ENCODE data around the gene PSMC1. TPM values are rescaled to one million over a fixed set of nuclear protein-coding genes. Genes with fewer than 3 reads are reported as not detected.

The PSMC1 gene
- total and polyA plus RNA-seq, 2 experiments from 2014 or later, result 112 to 139 TPM

- Histone ChIP-seq H3K36me3 (ENCODE audit: insufficient read depth) (no peaks in the 10 kb centered on the region; the same call in 1 of the 2 replicates), H3K27me3 (ENCODE audit: insufficient read depth) (no peaks in the 10 kb centered on the region), H3K9me2 (ENCODE audit: insufficient read depth) (no peaks in the 10 kb centered on the region), H3K4me3 (no peak overlapping the region), H3F3A (replicated peaks; ENCODE audit: low read depth) (no peaks in the 10 kb centered on the region), H4K20me1 (replicated peaks; ENCODE audit: insufficient read depth) (0 out of 2 replicates have a peak, but pooled peaks cover 3% of the 10 kb centered on the region), H3K4me2 (no peak overlapping the region), H2AFZ (no peak overlapping the region), H3K4me1 (ENCODE audit: insufficient read depth) (no peaks in the 10 kb centered on the region), H3K79me2 (replicated peaks; ENCODE audit: insufficient read depth) (no peaks in the 10 kb centered on the region), H3K27ac (ENCODE audit: low read depth) (no peak overlapping the region)
- peaks cover 6% of the 10 kb centered on the region for H3K27me3 Mint-ChIP-seq (ENCODE audit: insufficient read depth, low read depth, poor library complexity)
- peaks cover 21% of the 10 kb centered on the region for H3K4me1 Mint-ChIP-seq
- peaks cover 47% of the 10 kb centered on the region for H3K36me3 Mint-ChIP-seq (ENCODE audit: low read depth)
- H3K4me3 Mint-ChIP-seq, result no peak overlapping the region
- TF ChIP-seq NANOG (IDR thresholded peaks at IDR 0.05; ENCODE audit: borderline replicate concordance), result no peak
- no peak for TF ChIP-seq CREB1 (CRISPR knock-in tag; IDR thresholded peaks at IDR 0.05; ENCODE audit: low read depth)
- no peak for TF ChIP-seq REST (IDR thresholded peaks at IDR 0.05; ENCODE audit: unreplicated experiment)
- no peak for TF ChIP-seq EZH2 (IDR thresholded peaks at IDR 0.05; ENCODE audit: low read depth, unreplicated experiment)
- no peak for TF ChIP-seq ZNF462 (CRISPR knock-in tag; IDR thresholded peaks at IDR 0.05)
- no peak for TF ChIP-seq ETS1 (IDR thresholded peaks at IDR 0.05)
- TF ChIP-seq ZNF114 (CRISPR knock-in tag; IDR thresholded peaks at IDR 0.05), result no peak
- no peak for TF ChIP-seq EZH2phosphoT487 (IDR thresholded peaks at IDR 0.05; ENCODE audit: unreplicated experiment)
- TF ChIP-seq ZNF331 (CRISPR knock-in tag; IDR thresholded peaks at IDR 0.05; ENCODE audit: low read depth), result no peak
- no peak for TF ChIP-seq POLR2AphosphoS5 (IDR thresholded peaks at IDR 0.05; ENCODE audit: low read depth)
- TF ChIP-seq CTCF (conservative IDR thresholded peaks at IDR 0.05; ENCODE audit: low read depth in 2 of 2), result no peak
- no peak for TF ChIP-seq STAT1 (IDR thresholded peaks at IDR 0.05; ENCODE audit: unreplicated experiment)
- TF ChIP-seq JUNB (IDR thresholded peaks at IDR 0.05; ENCODE audit: unreplicated experiment), result no peak
- DNase-seq (ENCODE audit: low spot score) (no peak), ATAC-seq (no peak)
- H3K27ac Mint-ChIP-seq, result no peak overlapping the region
- no peaks in the 10 kb centered on the region for H3K9me3 Mint-ChIP-seq
Observed at GRCh38 chr14:90288651-90289355, 32.5 kb downstream of the PSMC1 start.

Data from GM23338 (cell line).